GM18520 (cell line): ENCODE results near the gene SIN3B.

Experiments
- ATAC-seq: cut with Tn5 transposase; IDR thresholded peaks from one replicate; pipeline ENCODE4 v1.9.1; 2021; ENCODE audit not compliant: unreplicated experiment

The SIN3B gene

GRCh38 chr19:16887353-16888265 is 58.4 kb downstream of the SIN3B start:
- ATAC-seq, result no peak

GRCh38 chr19:16888629-16889365 is 59.6 kb downstream of the SIN3B start, which contains the start of gene F2RL3:
Gene F2RL3, plus strand, starts transcription at chr19:16888999. Its CDS starts 191 bp downstream, at chr19:16889190.
- ATAC-seq, result no peak

- no peak for ATAC-seq
These were observed 60.2 kb downstream of the SIN3B start for GRCh38 chr19:16889366-16889882.

GRCh38 chr19:16889883-16890460 is 60.8 kb downstream of the SIN3B start:
- ATAC-seq, result no peak

DNA sequence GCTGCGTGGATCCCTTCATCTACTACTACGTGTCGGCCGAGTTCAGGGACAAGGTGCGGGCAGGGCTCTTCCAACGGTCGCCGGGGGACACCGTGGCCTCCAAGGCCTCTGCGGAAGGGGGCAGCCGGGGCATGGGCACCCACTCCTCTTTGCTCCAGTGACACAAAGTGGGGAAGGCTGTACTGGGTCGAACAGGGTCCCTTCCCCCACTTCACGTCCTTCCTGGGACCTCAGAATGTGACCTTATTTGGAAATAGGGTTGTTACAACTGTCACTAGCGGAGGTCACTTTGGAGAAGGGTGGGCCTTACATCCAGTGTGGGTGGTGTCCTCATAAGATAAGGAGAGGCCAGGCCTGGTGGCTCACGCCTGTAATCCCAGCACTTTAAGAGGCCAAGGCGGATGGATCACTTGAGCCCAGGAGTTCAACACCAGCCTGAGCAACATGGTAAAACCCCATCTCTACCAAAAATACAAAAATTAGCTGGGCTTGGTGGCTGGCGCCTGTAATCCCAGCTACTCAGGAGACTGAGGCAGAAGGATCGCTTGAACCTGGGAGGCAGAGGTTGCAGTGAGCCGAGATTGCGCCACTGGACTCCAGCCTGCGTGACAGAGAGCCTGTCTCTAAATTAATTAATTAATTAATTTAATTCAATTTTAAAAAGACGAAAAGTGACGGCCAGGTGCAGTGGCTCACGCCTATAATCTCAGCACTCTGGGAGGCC is 61.4 kb downstream of the SIN3B start:
- no peak for ATAC-seq

- no peak for ATAC-seq
These were observed 62.6 kb downstream of the SIN3B start for GRCh38 chr19:16891696-16892382.

DNA sequence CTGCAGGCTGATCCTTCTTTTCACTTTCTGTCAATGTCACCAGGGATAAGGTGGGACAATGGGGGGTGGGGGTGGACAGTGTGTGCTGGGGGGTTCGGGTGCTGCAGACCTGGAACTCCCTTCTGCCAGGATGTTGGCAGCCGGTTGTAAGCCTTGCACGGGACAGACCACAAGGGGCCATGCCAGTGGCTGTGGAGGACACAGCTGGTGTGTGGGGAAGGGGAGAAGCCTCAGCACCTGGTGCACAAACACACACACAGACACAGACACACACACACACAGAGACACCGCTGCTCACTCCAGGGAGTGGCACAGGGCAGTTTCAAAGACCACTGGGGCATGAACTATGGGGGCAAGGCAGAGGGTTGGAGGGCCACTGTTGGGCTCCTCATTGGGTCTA is 63.2 kb downstream of the SIN3B start:
- no peak for ATAC-seq

- no peak for ATAC-seq
These were observed 63.9 kb downstream of the SIN3B start for GRCh38 chr19:16892868-16893685.

DNA sequence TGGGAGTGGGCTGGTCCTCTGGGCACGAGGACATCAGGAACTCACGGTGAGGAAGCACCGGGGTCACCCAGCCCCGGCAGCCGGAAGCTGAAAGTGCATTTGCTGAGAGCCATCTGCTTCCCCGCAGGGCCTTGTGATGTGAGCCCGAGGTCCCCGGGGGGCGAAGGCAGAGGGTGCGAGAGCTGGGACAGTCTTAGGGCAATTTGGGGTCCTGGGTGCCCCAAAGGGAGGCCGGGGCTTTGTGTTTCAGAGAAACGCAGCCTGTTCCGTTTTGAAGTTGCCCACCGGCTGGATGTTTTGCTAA is 64.4 kb downstream of the SIN3B start:
- no peak for ATAC-seq

- ATAC-seq, result no peak
These were observed 64.9 kb downstream of the SIN3B start for GRCh38 chr19:16894080-16894479.

DNA sequence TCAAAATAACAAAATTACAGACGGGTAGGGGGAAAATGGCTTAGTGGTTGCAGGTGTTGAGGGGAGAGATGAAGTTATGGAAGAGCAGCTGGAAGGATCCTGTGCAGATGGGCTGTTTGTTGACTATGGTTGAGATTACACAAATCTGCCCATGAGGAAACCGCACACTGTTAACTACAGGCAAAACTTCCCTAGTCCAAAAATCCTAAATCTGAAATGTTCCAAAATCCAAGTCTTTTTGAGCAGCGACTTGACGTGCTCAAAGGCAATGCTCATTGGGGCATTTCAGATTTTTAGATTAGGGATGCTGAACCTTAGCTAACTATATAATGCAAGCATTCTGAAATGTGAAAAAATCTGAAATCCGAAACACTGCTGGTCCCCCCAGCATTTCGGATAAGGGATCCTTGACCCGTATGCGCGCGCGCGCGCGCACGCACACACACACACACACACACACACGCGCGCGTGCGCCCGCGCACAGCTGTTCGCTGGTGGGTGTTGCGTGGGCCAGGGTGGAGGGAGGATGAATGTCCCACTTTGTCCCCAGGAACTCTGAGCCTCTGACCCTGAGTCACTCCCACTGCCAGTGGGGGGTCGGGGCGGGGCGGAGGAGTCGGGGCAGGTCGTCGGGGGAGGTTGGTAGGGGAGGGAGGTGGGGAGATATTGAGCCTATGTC is 66.4 kb downstream of the SIN3B start:
- ATAC-seq, result no peak

GRCh38 chr19:16896146-16897028 is 67.2 kb downstream of the SIN3B start:
- ATAC-seq, result peak; percentile 17

- ATAC-seq, result peak; percentile 26
These were observed 68.0 kb downstream of the SIN3B start for GRCh38 chr19:16897029-16897855.

GRCh38 chr19:16897856-16898161 is 68.6 kb downstream of the SIN3B start:
- ATAC-seq, result no peak

DNA sequence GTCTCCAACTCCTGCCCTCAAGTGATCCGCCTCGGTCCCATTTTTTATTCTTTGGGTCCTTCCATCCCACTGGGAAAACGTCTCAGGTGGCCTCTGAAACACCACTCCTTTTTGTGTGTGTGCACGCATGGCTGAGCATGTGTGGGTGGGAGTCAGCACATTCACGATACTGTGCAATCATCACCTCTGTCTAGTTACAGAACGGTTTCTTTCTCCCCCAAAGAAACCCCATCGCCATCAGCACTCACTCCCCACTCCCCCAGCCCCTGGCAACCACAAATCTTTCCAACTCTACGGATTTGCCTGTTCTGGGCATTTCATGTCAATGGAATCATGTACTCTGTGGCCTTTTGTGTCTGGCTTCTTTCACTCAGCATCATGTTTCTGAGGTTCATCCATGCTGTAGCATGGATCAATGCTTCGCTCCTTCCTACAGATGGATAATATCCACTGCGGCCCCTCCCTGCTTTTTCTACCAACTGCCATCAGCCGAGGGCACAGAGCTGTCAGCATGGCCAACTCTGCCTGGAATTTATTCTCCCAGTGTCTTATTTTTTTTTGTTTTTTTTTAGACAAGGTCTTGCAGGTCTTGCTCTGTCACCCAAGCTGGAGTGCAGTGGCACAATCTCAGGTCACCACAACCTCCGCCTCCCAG is 69.3 kb downstream of the SIN3B start:
- ATAC-seq, result no peak

DNA sequence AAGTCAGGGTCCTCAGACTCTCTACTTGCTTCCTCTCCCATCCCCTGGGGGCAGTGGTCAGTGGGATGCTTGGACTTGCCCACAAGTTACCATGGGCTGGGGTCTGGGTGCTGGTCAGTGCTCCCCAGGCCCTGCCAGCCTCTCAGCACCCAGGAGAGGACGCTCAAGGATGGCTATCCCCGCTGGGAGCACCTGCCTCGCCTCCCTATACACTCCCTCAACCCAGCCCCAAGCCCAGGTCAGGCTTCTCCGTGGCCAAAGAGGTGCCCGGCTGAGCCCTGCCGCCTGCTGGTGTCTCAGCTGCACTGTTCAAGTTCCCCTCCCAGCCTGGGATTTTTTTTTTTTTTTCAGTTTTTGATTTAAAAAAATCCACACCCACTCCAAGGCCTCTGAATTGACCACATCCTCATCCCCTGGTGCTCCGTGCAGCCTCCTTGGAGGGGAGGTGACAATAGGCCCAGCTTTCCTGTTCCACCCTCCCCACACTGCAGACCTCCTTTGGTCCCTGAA is 70.4 kb downstream of the SIN3B start:
- no peak for ATAC-seq
